Amniotic stem cell (primary cell): ENCODE measurements around the gene TP53I13.

Source experiments
- DNase-seq: peaks from one replicate; lab custom pipeline; 2025; lab: John Stamatoyannopoulos, UW

TP53I13 gene

DNA sequence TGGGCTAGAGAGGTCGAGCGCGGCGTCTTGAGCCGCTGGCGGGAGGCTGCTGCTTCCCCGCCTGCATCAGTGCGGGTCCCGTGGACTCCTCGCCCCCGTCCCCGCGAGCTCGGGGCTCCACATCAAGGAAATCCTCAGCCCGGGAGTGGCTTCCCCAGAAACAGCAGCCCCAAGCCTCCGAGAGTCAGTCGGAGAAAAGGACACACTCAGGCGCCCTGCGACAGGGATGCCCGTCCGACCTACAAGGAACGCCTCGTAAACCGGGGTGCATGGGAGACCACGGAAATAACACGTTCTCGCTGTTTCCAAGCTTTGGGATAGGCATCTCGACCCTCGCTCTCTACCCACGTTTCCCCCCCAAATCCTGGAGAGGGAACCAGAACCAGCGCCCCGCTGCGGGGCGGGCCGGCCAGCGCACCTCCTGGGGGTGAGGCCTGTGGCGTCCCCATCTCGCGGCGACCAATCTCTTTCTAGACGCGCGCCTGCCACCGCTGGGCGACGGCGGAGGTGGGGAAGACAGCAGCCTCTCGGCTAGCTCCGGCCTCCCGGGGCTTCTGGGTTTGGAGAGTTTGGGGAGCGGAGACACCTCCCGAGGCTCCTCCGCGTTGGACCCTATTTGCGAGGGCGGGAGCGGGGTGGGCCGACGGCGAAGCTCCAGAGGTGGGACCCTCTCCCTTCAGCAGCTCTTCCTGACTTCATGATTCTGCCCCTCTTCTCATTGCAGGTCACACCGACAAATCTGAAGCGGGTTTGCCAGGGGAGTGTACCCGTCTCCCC, 759 bp upstream of the TP53I13 start:
- no peak for DNase-seq

DNA sequence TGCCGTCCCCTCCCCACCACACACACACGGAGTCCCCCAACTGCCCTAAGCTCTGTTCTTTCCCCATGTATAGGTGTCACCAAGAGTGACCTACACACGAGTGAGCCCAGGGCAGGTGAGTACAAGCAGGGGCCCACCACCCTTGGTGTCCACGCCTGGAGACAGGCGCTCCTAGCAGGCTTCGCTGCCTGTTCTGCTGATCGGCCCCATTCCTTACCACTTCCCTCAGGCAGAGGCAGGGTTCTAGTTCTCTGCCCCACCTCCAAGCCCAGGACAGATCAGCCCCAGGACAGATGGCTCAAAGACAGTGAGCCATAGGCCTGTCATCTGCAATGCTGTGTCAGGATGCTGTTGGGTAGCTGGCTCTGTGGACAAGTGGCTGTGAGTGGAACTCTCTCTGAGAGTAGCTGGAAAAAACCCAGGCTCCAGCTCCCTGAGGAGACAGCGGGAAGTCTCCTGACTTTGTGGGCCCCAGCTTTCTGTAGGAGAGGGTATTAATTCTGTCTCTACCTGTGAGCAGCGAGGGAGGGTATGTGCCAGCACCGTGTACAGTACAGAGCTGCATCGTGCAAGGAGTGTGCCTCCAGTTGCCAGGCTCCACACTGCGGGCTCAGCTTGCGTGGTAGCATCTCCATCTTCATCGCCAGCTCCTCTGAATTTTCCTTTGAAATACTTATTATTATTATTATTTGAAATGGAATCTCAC, 897 bp downstream of the TP53I13 start:
- DNase-seq, result no peak

DNA sequence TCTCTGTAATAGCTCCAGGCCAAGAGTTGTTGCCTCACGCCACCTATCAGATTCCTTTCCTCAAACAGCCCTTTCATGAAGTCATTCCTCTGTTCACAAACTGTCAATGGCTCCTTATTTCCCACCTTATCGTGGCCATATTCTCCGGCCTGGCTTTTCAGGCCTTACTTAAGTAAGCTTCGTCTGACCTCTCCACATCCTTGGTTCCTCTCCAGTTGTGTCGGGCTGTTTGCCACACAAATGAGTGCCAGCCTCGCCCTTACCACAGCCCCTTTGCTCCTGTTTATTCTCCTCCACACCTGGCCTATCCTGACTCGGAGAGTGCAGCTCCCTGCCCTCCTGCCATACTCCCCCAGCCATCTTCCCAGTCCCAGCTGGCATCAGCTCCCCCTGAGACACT, 2.0 kb downstream of the TP53I13 start:
- no peak for DNase-seq

DNA sequence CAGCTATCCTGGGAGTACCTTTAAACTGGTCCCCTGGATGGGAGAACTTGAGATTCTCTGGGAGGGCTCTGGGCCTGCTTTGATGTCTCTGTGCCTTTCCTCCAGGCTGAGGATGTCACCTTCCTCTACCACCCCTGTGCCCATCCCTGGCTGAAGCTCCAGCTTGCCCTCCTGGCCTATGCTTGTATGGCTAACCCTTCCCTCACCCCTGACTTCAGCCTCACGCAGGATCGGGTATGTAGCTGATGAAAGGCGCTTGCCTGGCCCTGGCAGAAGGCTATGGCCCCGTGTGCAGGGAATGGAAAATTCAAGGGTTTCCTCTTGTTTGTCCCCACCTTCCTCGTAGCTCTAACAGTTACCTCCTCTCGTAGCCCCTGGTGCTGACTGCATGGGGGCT, 3.0 kb downstream of the TP53I13 start:
- no peak for DNase-seq

DNA sequence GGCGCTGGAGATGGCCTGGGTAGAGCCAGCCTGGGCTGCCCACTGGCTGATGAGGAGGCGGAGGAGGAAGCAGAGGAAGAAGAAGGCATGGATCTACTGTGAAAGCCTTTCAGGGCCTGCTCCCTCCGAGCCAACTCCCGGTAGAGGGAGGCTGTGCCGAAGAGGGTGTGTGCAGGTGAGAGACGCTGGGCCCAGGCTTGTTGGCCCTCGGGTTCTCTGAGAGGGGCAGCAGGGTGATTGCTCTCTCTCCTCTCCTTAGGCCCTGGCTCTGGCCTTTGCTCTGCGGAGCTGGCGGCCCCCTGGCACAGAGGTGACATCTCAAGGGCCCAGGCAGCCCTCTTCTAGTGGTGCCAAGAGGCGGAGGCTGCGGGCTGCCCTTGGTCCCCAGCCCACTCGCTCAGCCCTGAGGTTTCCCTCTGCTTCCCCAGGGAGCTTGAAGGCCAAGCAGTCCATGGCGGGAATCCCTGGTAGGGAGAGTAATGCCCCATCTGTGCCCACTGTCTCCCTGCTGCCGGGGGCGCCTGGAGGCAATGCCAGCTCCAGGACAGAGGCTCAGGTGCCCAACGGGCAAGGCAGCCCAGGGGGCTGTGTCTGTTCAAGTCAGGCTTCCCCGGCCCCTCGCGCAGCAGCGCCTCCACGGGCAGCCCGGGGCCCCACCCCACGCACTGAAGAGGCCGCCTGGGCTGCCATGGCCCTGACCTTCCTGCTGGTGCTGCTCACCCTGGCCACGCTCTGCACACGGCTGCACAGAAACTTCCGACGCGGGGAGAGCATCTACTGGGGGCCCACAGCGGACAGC, 3.6 kb downstream of the TP53I13 start:
- DNase-seq, result no peak

DNA sequence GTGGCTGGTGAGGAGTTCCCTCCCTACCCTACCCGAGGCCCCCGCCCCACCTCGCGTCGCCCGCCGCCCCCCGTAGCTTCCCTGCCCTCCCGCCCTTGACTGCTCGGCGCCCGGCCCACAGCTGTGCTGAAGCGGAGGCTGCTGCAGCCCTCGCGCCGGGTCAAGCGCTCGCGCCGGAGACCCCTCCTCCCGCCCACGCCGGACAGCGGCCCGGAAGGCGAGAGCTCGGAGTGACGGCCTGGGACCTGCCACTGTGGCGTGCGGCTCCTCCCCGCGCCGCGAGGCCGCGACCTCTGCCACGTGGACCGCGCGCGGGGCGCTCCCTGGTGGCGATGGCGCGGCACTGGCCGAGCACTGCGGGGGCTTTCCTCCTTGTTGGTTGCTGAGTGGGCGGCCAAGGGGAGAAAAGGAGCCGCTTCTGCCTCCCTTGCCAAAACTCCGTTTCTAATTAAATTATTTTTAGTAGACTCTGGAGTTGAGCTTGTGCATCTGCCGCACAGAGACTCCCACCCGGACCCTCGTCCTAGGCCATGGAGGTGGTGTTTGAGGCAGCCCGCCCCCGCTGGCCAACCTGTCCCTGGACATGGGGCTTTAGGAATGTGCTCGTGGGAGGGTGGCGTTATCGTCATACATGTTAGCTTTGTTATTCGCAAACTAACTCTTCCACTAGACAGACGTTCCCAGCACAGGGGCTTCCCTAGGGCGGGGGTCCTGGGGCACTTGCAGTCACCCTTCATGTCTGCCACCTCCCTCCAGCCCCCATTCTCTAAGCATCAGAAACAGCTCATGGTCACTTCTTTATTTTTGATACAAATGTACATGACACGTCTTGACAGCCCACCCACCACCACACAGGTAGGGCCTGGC, 4.4 kb downstream of the TP53I13 start:
- no peak for DNase-seq

DNA sequence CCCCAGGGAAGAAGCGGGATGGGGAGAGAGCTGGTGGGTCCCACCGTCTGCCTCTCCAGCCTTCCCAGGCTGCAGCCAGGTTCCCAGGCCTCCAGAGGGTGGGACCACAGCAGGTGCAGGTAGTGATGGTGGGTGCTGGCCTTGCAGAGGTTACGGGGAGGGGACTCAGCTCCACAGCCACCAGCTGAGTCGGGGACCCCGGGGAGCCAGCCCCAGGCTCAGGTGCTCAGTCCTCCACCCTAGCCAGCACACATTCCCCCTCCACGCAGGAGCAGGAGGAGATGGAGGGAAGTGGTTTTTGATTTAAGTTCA, 5.0 kb downstream of the TP53I13 start:
- no peak for DNase-seq

DNA sequence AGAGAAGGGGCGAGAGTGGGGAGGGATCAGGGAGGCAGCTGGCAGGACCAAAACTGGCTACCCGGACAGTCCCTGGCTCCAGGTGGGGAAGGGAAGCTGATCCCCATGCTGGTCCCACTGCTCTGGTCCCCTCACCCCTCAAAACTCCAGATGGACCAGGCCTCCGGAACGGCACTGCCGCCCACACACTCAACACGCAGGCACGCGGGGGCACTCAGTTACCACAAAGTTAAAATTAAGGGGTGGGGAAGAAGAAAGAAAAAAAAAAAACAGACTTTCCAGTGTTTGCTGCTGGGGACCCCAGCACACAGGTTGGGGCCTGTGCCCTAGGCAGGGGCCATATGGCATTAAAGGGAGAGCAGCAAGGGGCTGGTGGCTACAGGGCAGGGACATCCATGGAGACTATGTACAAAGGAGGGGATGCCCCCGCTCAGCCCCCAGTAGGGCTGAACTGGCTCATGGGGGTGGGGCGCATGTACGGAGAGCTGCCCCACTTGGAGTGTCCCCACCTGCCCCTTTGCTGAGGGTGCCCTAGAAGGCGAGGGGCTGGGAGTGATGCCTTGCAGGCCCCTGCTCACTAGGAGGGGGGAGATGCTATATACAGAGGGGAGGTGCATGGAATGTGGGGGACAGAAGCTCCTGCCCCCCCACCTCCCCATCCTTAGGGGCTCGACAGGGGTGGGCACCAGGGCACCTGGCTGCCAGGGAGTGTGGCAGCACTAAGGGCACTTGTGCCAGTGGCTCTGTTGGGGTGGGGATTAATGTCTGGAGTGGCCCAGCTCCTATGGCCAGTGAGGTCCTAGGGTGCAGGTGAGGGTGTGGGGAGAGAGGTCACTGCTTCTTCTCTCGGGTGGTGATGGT, 5.6 kb downstream of the TP53I13 start:
- no peak for DNase-seq

DNA sequence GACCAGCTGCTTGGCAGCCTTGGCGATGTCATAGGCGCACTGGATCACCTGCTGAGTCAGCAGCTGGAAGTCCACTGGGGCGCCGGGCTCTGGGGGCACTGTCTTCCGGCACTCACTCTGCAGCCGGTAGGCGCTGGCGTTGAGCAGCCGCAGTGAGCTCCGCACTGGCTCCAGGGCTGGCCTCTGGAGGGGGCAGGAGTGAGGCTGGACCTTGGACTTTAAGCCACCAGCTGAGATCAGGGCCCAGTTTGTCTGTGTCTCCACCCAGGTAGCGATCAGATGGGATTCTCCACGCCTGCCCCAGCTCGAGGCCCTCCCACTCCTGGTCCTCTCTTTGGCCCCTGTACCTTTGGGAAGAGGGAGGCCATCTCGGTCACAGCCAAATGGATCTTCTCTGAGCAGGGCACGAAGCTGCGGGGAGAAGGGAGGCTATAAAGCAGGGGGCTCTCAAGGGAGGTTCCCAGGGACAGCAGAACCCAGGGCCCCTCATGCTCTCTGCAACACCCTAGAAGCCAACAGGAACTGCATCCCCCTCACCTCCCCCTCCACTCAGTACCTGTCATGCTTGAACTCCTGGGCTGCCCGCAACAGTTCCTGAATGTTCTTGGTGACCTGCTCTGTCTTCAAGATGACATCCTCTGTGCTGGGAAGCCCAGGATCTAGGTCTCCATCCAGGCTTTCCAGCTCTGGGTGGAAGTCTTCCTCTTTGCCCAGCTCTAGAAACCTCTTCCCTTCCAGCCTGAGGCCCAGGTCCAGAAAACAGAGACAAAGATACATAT, 6.4 kb downstream of the TP53I13 start:
- no peak for DNase-seq

DNA sequence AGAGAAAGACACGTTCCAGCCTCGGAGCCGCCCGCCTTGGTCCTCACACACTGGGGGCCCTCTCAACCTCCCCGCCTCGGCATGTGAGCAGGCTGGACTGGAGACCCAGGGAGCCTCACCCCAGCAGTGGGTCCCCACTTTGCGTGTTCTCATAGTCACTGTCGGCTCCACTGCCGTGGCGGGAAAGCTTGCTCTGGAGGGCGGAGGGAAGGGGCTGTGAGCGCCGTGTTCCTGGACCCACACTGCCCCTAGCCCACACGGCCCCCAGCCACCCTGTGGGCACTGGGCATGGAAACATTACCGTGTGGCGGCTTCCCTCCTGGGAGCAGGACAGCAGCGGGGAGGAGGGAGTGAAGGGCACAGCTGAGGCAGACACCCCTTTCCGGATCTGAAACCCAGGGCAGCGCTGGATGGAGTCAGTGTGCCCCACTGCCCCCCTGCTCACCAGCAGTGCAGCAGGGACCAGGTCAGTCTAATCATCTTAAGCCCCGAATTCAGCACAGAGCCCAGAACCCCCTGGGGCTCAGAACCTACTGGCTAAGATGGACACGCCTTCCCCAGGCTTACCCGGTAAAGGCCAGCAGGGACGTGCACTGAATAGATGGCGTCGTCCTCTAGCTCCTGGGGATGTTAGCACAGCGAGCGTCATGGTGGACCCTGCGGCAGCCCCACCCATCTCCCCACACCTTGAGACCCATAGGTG, 7.2 kb downstream of the TP53I13 start:
- DNase-seq, result no peak

DNA sequence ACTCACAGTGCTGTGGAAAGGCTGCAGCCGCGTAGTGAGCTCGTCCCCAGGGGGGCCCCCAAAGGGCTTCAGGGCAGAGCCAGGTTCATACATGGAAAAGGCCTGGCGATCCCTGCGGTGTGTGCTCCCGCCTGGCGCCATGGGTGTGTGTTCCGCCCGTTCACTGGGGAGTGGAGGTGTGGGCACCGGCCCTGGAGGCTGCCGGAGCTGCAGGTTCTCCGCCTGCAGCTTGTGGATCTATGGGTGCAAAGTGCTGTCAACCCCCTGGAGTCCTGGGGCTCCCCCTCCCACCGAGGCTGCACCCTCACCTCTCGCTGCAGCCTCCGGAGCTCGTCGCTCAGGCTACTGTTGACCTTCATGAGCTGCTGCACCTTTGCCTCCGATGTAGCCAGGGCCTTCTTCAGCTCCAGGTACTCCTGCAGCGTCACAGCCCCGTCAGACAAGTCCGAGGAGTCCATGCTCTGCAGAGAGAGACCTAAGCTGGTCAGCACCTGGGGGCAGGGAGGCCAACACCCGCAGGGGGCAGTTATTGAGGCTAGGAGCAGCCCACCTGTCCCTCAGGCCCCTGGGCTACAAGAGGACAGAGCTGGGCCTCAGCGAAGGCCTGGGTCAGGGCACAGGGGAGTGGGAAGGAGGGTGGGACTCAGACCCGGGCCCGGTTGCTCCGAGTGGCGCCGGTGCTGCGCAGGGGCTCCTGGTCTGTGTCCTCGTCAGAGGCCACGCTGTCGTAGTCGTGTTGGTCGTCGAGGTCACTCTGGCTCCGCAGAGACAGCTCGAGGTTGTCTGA, 7.9 kb downstream of the TP53I13 start:
- DNase-seq, result no peak

DNA sequence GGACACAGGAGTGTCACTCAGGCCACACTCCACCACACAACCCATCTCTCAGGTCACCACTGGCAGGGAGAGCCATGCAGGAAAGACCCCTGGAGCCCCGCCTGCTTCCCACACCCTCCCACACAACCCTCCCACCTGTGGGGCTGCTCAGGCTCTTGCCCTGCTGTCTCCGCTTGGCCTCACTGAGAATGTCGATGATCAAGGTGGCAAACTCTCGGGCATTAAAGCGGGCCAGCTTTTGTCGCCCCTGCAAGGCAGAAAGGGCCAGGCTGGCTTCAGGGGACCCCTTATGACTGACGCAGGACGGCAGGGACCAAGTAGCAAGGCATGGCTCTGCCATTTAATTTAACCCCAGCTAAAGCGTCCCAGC, 8.5 kb downstream of the TP53I13 start:
- no peak for DNase-seq

DNA sequence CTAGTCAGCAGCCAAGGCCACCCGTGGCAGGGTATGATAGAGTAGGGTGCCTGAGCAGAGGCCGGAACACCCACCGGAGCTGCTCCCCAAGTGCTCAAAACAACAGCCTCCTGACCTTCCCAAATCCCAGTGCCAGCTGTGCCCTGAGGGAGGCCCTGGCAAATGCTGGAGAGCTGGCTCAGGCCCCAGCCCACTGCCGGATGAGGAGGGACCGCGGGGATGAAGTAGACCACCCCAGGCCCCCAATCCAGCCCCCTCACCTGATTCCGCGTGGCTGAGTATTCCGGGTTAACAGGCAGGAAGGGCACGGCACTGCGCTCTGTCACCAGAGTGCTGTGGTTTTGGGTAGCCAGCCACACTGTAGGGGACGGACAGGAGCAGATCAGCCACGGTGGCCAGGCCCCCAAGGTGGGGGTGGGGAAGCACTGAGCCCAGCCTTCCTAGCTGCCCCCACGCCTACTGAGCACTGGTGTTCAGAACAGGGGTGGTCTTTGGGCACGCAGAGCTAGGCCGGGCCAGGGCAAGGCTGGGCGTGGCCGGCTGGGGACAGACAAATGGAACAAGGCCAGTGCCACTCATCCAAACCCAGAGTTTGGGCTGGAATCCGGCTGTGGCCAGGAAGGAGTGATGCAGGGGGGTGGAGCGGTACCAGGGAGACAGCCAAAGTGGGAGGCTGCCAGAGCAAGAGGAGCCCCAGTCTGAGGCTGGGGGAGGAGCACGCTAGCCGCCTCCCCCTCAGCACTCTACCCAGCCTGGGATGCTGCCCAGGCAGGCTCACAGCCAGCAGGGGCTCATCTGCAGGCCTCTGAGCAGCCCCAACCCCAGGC, 9.1 kb downstream of the TP53I13 start:
- DNase-seq, result no peak

DNA sequence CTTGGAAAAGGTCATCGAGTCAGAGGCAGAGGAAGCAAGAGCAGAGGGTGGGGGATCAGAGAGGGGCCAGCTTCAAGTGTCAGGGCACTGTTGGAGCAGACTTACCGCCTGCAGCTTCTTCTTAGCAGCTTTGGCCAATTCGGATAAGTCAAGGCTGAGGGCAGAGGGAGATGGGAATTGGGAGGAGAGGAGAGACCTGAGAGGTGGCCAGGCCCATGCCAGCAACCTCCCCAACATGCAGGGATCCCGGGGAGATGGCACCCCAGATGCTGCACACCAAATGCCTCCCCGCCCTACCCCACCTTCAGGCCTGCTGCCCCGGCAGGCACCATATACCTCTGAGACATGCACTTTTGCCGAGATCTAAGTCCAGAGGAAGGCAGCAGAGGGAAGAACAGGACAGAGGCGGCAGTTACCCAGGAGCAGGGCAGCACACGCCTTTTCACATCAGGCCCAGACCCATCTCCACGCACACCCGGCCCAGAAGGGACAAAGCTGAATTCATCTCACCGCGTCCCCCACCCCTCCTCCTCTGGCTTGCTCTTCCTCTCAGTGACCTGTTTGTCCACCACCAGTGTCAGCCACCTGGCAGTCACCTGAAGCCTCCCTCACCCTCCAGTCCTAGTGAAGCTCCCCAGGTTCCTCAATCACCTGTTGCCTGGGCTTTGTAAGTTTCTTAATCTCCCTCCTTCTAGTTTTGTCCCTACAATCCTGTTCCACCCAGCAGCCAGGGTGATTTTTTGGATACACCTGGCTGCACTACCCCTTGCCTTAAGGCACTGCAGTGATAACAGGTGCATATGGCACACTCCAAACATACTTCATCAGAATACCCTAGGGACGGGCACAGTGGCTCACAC, 10.4 kb downstream of the TP53I13 start:
- DNase-seq, result no peak

DNA sequence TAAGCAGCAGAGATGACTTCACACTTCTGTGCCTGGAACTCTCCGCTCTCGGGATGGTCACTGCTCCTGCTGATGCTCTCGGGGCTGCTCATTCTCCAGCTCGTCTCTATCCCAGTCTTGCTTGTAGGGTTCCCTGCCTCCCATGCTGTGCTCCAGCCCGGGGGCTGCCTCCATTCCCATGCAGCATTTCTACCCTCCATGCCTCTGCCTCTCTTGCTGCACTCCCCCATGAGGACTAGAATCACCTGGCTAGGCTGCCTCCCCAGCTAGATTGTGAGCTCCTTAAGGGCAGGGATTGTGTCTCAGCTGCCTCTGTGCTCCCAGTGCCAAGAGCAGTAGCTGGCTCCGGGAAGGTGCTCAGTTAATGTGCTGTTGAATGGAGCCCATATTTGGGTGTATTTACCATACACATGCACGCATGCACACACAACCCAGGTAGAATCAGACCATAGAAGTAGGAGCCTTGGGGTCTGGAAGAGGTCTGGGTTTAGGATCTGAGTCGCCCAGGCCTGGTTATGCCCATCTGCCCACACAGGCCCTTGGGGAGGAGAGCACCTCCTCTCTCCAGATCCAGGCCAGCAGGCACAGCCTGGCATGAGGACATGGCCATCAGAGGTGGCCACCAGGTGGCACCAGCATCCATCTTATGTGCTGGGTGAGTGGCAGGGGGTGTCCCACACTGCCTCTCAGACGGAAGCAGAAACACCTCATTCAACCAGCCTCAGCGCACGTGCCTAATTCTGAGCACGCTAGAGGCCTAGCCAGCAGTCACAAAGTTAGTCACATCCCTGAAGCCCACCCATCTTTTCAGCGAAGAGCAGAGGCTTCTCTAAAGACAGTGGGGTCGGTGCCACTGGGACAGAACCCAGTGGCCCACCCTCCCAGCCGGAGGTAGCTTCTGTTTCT, 11.6 kb downstream of the TP53I13 start:
- no peak for DNase-seq
